Smooth muscle cell (in vitro differentiated cells): ENCODE results near the gene TRIM17. TPM values are rescaled to one million over a fixed set of nuclear protein-coding genes. Genes with fewer than 3 reads are reported as not detected.

Experiments used
- DNase-seq: peaks from one replicate; lab custom pipeline; 2025; ENCODE audit not compliant: unreplicated experiment; lab: John Stamatoyannopoulos, UW
- H2AFZ ChIP-seq: fragments of 200-600 bp; sonication (generic); 2 replicates; pipeline ENCODE4 v1.6.0; 2016; ENCODE audit warnings: antibody characterized with exemption, low read depth, mild to moderate bottlenecking
- H3F3A ChIP-seq: fragments of 200-600 bp; sonication (generic); 2 replicates; pipeline ENCODE4 v1.6.0; 2017; ENCODE audit warnings: antibody characterized with exemption, low read depth
- H3K27ac ChIP-seq: fragments of 200-600 bp; sonication (generic); 2 replicates; pipeline ENCODE4 v1.5.1; 2016; ENCODE audit warnings: low read depth, mild to moderate bottlenecking
- H3K27me3 ChIP-seq: fragments of 200-600 bp; sonication (generic); 2 replicates; pipeline ENCODE4 v1.6.1; 2016; ENCODE audit warnings: low read depth, mild to moderate bottlenecking
- H3K36me3 ChIP-seq: fragments of 200-600 bp; sonication (generic); 2 replicates; pipeline ENCODE4 v1.5.1; 2016; ENCODE audit warnings: low read depth
- H3K4me1 ChIP-seq: fragments of 200-600 bp; sonication (generic); 2 replicates; pipeline ENCODE4 v1.5.1; 2016; ENCODE audit warnings: low read depth
- H3K4me2 ChIP-seq: fragments of 200-600 bp; sonication (generic); 2 replicates; pipeline ENCODE4 v1.6.0; 2016; ENCODE audit warnings: mild to moderate bottlenecking
- H3K4me3 ChIP-seq: fragments of 200-600 bp; sonication (generic); 2 replicates; pipeline ENCODE4 v1.5.1; 2016; ENCODE audit warnings: mild to moderate bottlenecking
- H3K79me2 ChIP-seq: fragments of 200-600 bp; sonication (generic); 2 replicates; pipeline ENCODE4 v1.6.0; 2016; ENCODE audit warnings: low read depth, mild to moderate bottlenecking
- H3K9ac ChIP-seq: fragments of 200-600 bp; sonication (generic); 2 replicates; pipeline ENCODE4 v1.6.0; 2016; ENCODE audit warnings: low read depth
- H3K9me3 ChIP-seq: fragments of 200-600 bp; sonication (generic); replicated peaks from 2 replicates; pipeline ENCODE4 v1.5.1; 2016; ENCODE audit warnings: low read depth
- H4K20me1 ChIP-seq: fragments of 200-600 bp; sonication (generic); 2 replicates; pipeline ENCODE4 v1.6.0; 2016; ENCODE audit warnings: low read depth
- CTCF ChIP-seq: fragments of 200-600 bp; sonication (generic); IDR thresholded peaks from 2 replicates; pipeline ENCODE4 v1.5.1; 2017; ENCODE audit warnings: borderline replicate concordance, mild to moderate bottlenecking, antibody characterized with exemption; ENCODE audit not compliant: insufficient read depth, poor library complexity, severe bottlenecking
- WGBS: methylation state at CpG from one replicate; pipeline ENCODE4 v1.1.7; 2016; ENCODE audit warnings: low lambda C conversion rate; 5-methylcytosine and 5-hydroxymethylcytosine counted together
- polyA plus RNA-seq: library from polyadenylated mRNA; unstranded; fragments of >200 nt; fragmentation: Nextera tagmentation; extraction: Ambion mirVana; gene quantifications from 2 replicates; pipeline ENCODE4 v1.2.1, GENCODE V29; 2016
- total RNA-seq: library from RNA; depleted of rRNA; stranded (reverse); fragments of >200 nt; gene quantifications from 2 replicates; pipeline ENCODE4 v1.2.3, GENCODE V29; 2014

The TRIM17 gene
- total and polyA plus RNA-seq, 2 experiments from 2014 or later: 1.5 to 1.6 TPM

- H3K4me2 ChIP-seq: no peak overlapping the region
- no peaks in the 10 kb centered on the region for H3K79me2 ChIP-seq
- no peak overlapping the region for H3K9ac ChIP-seq
- DNase-seq: no peak
- no peak overlapping the region for H3K4me3 ChIP-seq
- no peak overlapping the region for H3K27ac ChIP-seq
- H4K20me1 ChIP-seq: no peaks in the 10 kb centered on the region
- H3K36me3 ChIP-seq: no peaks in the 10 kb centered on the region
- H3K27me3 ChIP-seq: no peaks in the 10 kb centered on the region
- no peak for TF ChIP-seq CTCF
- H2AFZ ChIP-seq: no peak overlapping the region
- WGBS: 78% methylated on average over 3 of the region's 4 CpGs
- H3K9me3 ChIP-seq: no peaks in the 10 kb centered on the region
- no peaks in the 10 kb centered on the region for H3K4me1 ChIP-seq
- no peaks in the 10 kb centered on the region for H3F3A ChIP-seq
Observed at GRCh38 chr1:228371741-228372182, 44.9 kb downstream of the TRIM17 start.

- Histone ChIP-seq H3K4me1 (no peaks in the 10 kb centered on the region), H3K36me3 (no peaks in the 10 kb centered on the region), H3K4me2 (no peak overlapping the region), H3K9me3 (no peaks in the 10 kb centered on the region), H3K4me3 (no peak overlapping the region), H3K27me3 (no peaks in the 10 kb centered on the region), H2AFZ (no peak overlapping the region), H3K9ac (no peak overlapping the region), H3F3A (no peaks in the 10 kb centered on the region), H3K27ac (no peak overlapping the region), H4K20me1 (no peaks in the 10 kb centered on the region), H3K79me2 (no peaks in the 10 kb centered on the region)
- no peak for DNase-seq
- TF ChIP-seq CTCF: no peak
- WGBS: 94% methylated on average over 50 of the region's 50 CpGs
Observed at GRCh38 chr1:228370941-228371740, 45.5 kb downstream of the TRIM17 start.

DNA sequence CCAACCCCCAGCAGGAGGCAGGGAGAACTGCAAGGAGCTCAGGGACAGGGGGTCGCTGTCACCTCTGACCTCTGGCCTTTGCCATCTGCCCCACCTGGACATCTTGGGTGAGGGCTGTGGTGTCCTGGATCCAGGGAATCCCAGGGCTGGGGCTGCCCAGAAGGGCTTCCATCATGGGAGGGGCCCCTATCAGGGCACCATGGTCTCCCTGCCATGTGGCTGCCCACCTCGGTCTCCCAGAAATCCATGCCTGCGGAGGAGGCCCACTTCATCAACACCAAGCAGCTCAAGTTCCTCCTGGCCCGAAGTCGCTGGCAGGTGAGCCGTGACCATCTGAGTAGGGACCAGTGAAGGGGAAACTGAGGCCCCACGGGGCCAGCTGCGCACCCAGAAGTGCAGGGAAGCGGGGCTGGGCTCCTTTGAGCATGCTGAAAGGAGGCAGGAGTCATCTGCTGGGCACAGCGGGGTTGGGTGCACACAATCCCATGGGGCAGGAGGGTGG lies 46.2 kb downstream of the TRIM17 start:
- no peak overlapping the region for H3K27ac ChIP-seq
- H3K4me1 ChIP-seq: no peaks in the 10 kb centered on the region
- no peaks in the 10 kb centered on the region for H3F3A ChIP-seq
- no peak overlapping the region for H3K9ac ChIP-seq
- H3K27me3 ChIP-seq: no peaks in the 10 kb centered on the region
- no peaks in the 10 kb centered on the region for H3K79me2 ChIP-seq
- H3K36me3 ChIP-seq: no peaks in the 10 kb centered on the region
- no peak overlapping the region for H3K4me3 ChIP-seq
- H3K4me2 ChIP-seq: no peak overlapping the region
- WGBS: 94% methylated on average over 10 of the region's 10 CpGs
- TF ChIP-seq CTCF: no peak
- no peak for DNase-seq
- no peaks in the 10 kb centered on the region for H3K9me3 ChIP-seq
- no peaks in the 10 kb centered on the region for H4K20me1 ChIP-seq
- no peak overlapping the region for H2AFZ ChIP-seq
